ENCODE measurements around the gene TOR1B. TPM values are rescaled to one million over a fixed set of nuclear protein-coding genes. Genes with fewer than 3 reads are reported as not detected.

TOR1B gene
- total RNA-seq, 4 donors from 2014 or later, result 19.8 to 54.7 (median 44.5) TPM

- peaks cover 0 to 60% (median 0%) of the 10 kb centered on the region in 3 donors for H3K36me3 ChIP-seq
- no peak for TF ChIP-seq CTCF (IDR thresholded peaks at IDR 0.05)
- TF ChIP-seq POLR2A (IDR thresholded peaks at IDR 0.05), result no peak
- H3K9me3 ChIP-seq, result no peaks in the 10 kb centered on the region
- H3K27me3 ChIP-seq, result no peaks in the 10 kb centered on the region
- DNase-seq, result no peak
- H3K4me1 ChIP-seq, result peaks cover 0 to 3% (median 0%) of the 10 kb centered on the region in 4 donors
- H3K27ac ChIP-seq, result no peak overlapping the region
- H3K4me3 ChIP-seq, result no peak overlapping the region
Measured at GRCh38 chr9:129828051-129828450, 25.1 kb downstream of the TOR1B start.

GRCh38 chr9:129828969-129829368, 26.0 kb downstream of the TOR1B start:
- Histone ChIP-seq H3K9me3 (no peaks in the 10 kb centered on the region), H3K27ac (no peak overlapping the region), H3K27me3 (no peaks in the 10 kb centered on the region), H3K36me3 (peaks cover 0 to 64% (median 0%) of the 10 kb centered on the region in 3 donors), H3K4me3 (no peak overlapping the region), H3K4me1 (peaks cover 0 to 7% (median 4%) of the 10 kb centered on the region in 4 donors)
- no peak for TF ChIP-seq POLR2A (IDR thresholded peaks at IDR 0.05)
- TF ChIP-seq CTCF (IDR thresholded peaks at IDR 0.05), result no peak
- DNase-seq, result no peak

- no peaks in the 10 kb centered on the region for H3K27me3 ChIP-seq
- H3K4me1 ChIP-seq, result peaks cover 0 to 29% (median 11%) of the 10 kb centered on the region in 4 donors
- H3K4me3 ChIP-seq, result no peak overlapping the region
- no peak for DNase-seq
- no peaks in the 10 kb centered on the region for H3K9me3 ChIP-seq
- H3K36me3 ChIP-seq, result peaks cover 0 to 53% (median 0%) of the 10 kb centered on the region in 3 donors
- H3K27ac ChIP-seq, result no peak overlapping the region
- TF ChIP-seq POLR2A (IDR thresholded peaks at IDR 0.05) (no peak), CTCF (IDR thresholded peaks at IDR 0.05) (no peak)
Measured at GRCh38 chr9:129832982-129833381, 30.0 kb downstream of the TOR1B start.

- H3K4me1 ChIP-seq, result peaks cover 0 to 33% (median 11%) of the 10 kb centered on the region in 4 donors
Measured at GRCh38 chr9:129834489-129835127, 31.6 kb downstream of the TOR1B start.

GRCh38 chr9:129835128-129835859, 32.3 kb downstream of the TOR1B start, which contains the start of the genes C9orf78 and USP20:
TSS of gene C9orf78 (minus strand) at chr9:129835275. CDS start at chr9:129835221, 54 bp downstream.
TSS of gene USP20 (plus strand) at chr9:129835458. CDS start at chr9:129852556, 17,098 bp downstream.
- Histone ChIP-seq H3K36me3 (peaks cover 0 to 30% (median 0%) of the 10 kb centered on the region in 3 donors), H3K27me3 (no peaks in the 10 kb centered on the region), H3K4me1 (peaks cover 0 to 36% (median 11%) of the 10 kb centered on the region in 4 donors), H3K9me3 (no peaks in the 10 kb centered on the region), H3K27ac (peak within 1 kb of the TSS; percentile 84 to 88 (median 86)), H3K4me3 (peak within 1 kb of the TSS; percentile 69 to 94 (median 76))
- DNase-seq, result peak; percentile 97 to 99 (median 98)
- TF ChIP-seq CTCF (IDR thresholded peaks at IDR 0.05) (no peak), POLR2A (IDR thresholded peaks at IDR 0.05) (peak; percentile 90 to 94)

More at GRCh38 chr9:129834489-129835127, 31.6 kb downstream of the TOR1B start:
- Histone ChIP-seq H3K27ac (peak overlapping the region; percentile 84 to 88 (median 86)), H3K9me3 (no peaks in the 10 kb centered on the region), H3K27me3 (no peaks in the 10 kb centered on the region), H3K4me3 (peak overlapping the region; percentile 69 to 94 (median 76)), H3K36me3 (peaks cover 0 to 37% (median 0%) of the 10 kb centered on the region in 3 donors)
- TF ChIP-seq POLR2A (IDR thresholded peaks at IDR 0.05) (no peak), CTCF (IDR thresholded peaks at IDR 0.05) (no peak)
- peak in 2 of 3 donors; percentile 50 to 66 for DNase-seq
